ENCODE data around the gene COPB1.

DNA sequence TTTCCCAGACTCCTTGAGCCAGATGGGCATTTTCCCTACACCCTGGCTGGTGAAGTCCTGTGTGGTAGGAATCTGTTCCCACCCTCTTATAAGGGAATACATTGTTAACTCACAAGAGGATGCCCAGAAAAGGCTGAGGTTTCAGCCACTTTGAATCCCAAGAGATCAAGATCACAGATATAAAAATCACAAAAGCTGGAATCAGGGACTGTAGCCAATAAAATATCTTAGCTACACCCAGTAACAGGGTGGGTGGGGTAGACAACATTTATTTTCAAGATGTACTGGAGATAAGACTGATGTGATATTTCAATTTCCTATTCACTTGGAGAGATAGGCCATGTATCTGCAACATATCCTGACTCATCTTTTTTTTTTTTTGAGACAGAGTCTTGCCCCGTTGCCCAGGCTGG is 50.3 kb downstream of the COPB1 start:
- TF ChIP-seq, protein P1, sequence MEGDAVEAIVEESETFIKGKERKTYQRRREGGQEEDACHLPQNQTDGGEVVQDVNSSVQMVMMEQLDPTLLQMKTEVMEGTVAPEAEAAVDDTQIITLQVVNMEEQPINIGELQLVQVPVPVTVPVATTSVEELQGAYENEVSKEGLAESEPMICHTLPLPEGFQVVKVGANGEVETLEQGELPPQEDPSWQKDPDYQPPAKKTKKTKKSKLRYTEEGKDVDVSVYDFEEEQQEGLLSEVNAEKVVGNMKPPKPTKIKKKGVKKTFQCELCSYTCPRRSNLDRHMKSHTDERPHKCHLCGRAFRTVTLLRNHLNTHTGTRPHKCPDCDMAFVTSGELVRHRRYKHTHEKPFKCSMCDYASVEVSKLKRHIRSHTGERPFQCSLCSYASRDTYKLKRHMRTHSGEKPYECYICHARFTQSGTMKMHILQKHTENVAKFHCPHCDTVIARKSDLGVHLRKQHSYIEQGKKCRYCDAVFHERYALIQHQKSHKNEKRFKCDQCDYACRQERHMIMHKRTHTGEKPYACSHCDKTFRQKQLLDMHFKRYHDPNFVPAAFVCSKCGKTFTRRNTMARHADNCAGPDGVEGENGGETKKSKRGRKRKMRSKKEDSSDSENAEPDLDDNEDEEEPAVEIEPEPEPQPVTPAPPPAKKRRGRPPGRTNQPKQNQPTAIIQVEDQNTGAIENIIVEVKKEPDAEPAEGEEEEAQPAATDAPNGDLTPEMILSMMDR (IDR thresholded peaks at IDR 0.05), result no peak
- no peak for TF ChIP-seq POLR2AphosphoS5 (IDR thresholded peaks at IDR 0.05; ENCODE audit: insufficient read depth in 1 of 2, low read depth in 1 of 2)

All from vagina (tissue), 2 donors.